Effector memory CD8-positive, alpha-beta T cell (primary cell): Measurements from ENCODE around the gene OR5B2.
"Not testable (repeated sequence)": the region's sequence is repeated elsewhere in the genome, so short reads cannot be mapped to it uniquely, and the experiment has no call there.

ENCODE experiments used
- ATAC-seq: fragments of 150-1000 bp; cut with Tn5 transposase; replicated peaks from 2 replicates; pipeline ENCODE4 v1.10.0; 2021; ENCODE audit warnings: mild to moderate bottlenecking, moderate library complexity
- DNase-seq, 3 experiments: peaks; one replicate each; pipeline ENCODE4 v3.0.0; 2021
- H3K27ac Mint-ChIP-seq, 2 donors: one replicate each; pipeline ENCODE4 v1.8.0; 2022; ENCODE audit warnings: mild to moderate bottlenecking in 2 of 2, mixed read lengths in 2 of 2, moderate library complexity in 2 of 2
- H3K27me3 Mint-ChIP-seq, 2 donors: one replicate each; pipeline ENCODE4 v1.8.0; 2022; ENCODE audit warnings: mixed read lengths in 2 of 2
- H3K36me3 Mint-ChIP-seq: one replicate; pipeline ENCODE4 v1.8.0; 2022; ENCODE audit warnings: mild to moderate bottlenecking, moderate library complexity, mixed read lengths; ENCODE audit not compliant: insufficient read depth
- H3K4me1 Mint-ChIP-seq, 2 donors: one replicate each; pipeline ENCODE4 v1.8.0; 2022; ENCODE audit warnings: low read depth in 2 of 2, mixed read lengths in 2 of 2
- H3K4me3 Mint-ChIP-seq, 2 donors: one replicate each; pipeline ENCODE4 v1.8.0; 2022; ENCODE audit warnings: mild to moderate bottlenecking in 2 of 2, mixed read lengths in 2 of 2, moderate library complexity in 2 of 2
- H3K9me3 Mint-ChIP-seq, 2 donors: one replicate each; pipeline ENCODE4 v1.8.0; 2022; ENCODE audit warnings: mixed read lengths in 2 of 2
- total RNA-seq, 9 experiments: gene quantifications; one replicate each; lab custom pipeline; 2026; lab: John Stamatoyannopoulos, UW

Gene OR5B2
- 0 to 0.39 (median 0) reads per million in 9 experiments for total RNA-seq

- Mint-ChIP-seq H3K4me3 (no peak within 1 kb of the TSS), H3K36me3 (no peaks in the 10 kb centered on the region)
Observed at GRCh38 chr11:58428021-58428420, at the start of gene OR5B2. OR5B2 (minus strand) TSS chr11:58428121; CDS start chr11:58423261, 4,860 bp downstream.

GRCh38 chr11:58471892-58472291 is 44.0 kb upstream of the OR5B2 start:
- no peaks in the 10 kb centered on the region for H3K4me1 Mint-ChIP-seq
- ATAC-seq (no peak), DNase-seq (no peak)
- H3K4me3 Mint-ChIP-seq = no peak overlapping the region
- H3K9me3 Mint-ChIP-seq = peaks cover 10 to 24% of the 10 kb centered on the region in 2 donors
- H3K36me3 Mint-ChIP-seq = no peaks in the 10 kb centered on the region
- H3K27me3 Mint-ChIP-seq = peaks cover 28 to 31% of the 10 kb centered on the region in 2 donors
- H3K27ac Mint-ChIP-seq = no peak overlapping the region

More at GRCh38 chr11:58428021-58428420, at the start of gene OR5B2:
- ATAC-seq = no peak
- Mint-ChIP-seq H3K9me3 (peaks cover 0 to 2% of the 10 kb centered on the region in 2 donors), H3K4me1 (no peaks in the 10 kb centered on the region), H3K27me3 (peaks cover 34 to 44% of the 10 kb centered on the region in 2 donors), H3K27ac (no peak within 1 kb of the TSS)
- no peak for DNase-seq

- H3K9me3 Mint-ChIP-seq = peaks cover 3 to 13% of the 10 kb centered on the region in 2 donors
- DNase-seq (no peak), ATAC-seq (no peak)
- H3K4me1 Mint-ChIP-seq = no peaks in the 10 kb centered on the region
- H3K4me3 Mint-ChIP-seq = no peak overlapping the region
- no peaks in the 10 kb centered on the region for H3K27me3 Mint-ChIP-seq
- H3K36me3 Mint-ChIP-seq = no peaks in the 10 kb centered on the region
- no peak overlapping the region for H3K27ac Mint-ChIP-seq
Observed at GRCh38 chr11:58466293-58466692, 38.4 kb upstream of the OR5B2 start.

GRCh38 chr11:58465690-58466089 is 37.8 kb upstream of the OR5B2 start:
- no peak for DNase-seq
- no peak for ATAC-seq
- no peaks in the 10 kb centered on the region for H3K36me3 Mint-ChIP-seq
- no peak overlapping the region for H3K27ac Mint-ChIP-seq
- no peaks in the 10 kb centered on the region for H3K4me1 Mint-ChIP-seq
- H3K4me3 Mint-ChIP-seq = no peak overlapping the region
- H3K9me3 Mint-ChIP-seq = peaks cover 3 to 12% of the 10 kb centered on the region in 2 donors
- H3K27me3 Mint-ChIP-seq = no peaks in the 10 kb centered on the region

GRCh38 chr11:58451585-58451984 is 23.7 kb upstream of the OR5B2 start:
- Mint-ChIP-seq H3K4me1 (no peaks in the 10 kb centered on the region), H3K27ac (no peak overlapping the region), H3K4me3 (no peak overlapping the region), H3K27me3 (peaks cover 38 to 42% of the 10 kb centered on the region in 2 donors), H3K36me3 (no peaks in the 10 kb centered on the region), H3K9me3 (no peaks in the 10 kb centered on the region)
- no peak for ATAC-seq
- DNase-seq = no peak

GRCh38 chr11:58446294-58446693 is 18.4 kb upstream of the OR5B2 start:
- Mint-ChIP-seq H3K27me3 (peaks cover 46 to 66% of the 10 kb centered on the region in 2 donors), H3K4me3 (no peak overlapping the region), H3K27ac (no peak overlapping the region), H3K9me3 (no peaks in the 10 kb centered on the region), H3K36me3 (no peaks in the 10 kb centered on the region), H3K4me1 (no peaks in the 10 kb centered on the region)
- ATAC-seq (no peak), DNase-seq (no peak)

- no peak for ATAC-seq
- no peaks in the 10 kb centered on the region for H3K36me3 Mint-ChIP-seq
- H3K4me3 Mint-ChIP-seq = no peak overlapping the region
- DNase-seq = no peak
- H3K9me3 Mint-ChIP-seq = peaks cover 0 to 3% of the 10 kb centered on the region in 2 donors
- peaks cover 48 to 68% of the 10 kb centered on the region in 2 donors for H3K27me3 Mint-ChIP-seq
- H3K27ac Mint-ChIP-seq = no peak overlapping the region
- no peaks in the 10 kb centered on the region for H3K4me1 Mint-ChIP-seq
Observed at GRCh38 chr11:58444300-58444699, 16.4 kb upstream of the OR5B2 start.

GRCh38 chr11:58442136-58442535 is 14.2 kb upstream of the OR5B2 start, which contains the start of gene OR5B12:
OR5B12 (minus strand) TSS chr11:58442236; CDS start chr11:58440151, 2,085 bp downstream.
- H3K4me3 Mint-ChIP-seq = no peak within 1 kb of the TSS
- no peak for DNase-seq
- peaks cover 34 to 57% of the 10 kb centered on the region in 2 donors for H3K27me3 Mint-ChIP-seq
- no peak within 1 kb of the TSS for H3K27ac Mint-ChIP-seq
- H3K36me3 Mint-ChIP-seq = no peaks in the 10 kb centered on the region
- H3K4me1 Mint-ChIP-seq = no peaks in the 10 kb centered on the region
- no peak for ATAC-seq
- H3K9me3 Mint-ChIP-seq = peaks cover 0 to 6% of the 10 kb centered on the region in 2 donors

- no peak overlapping the region for H3K27ac Mint-ChIP-seq
- ATAC-seq (no peak), DNase-seq (no peak)
- no peaks in the 10 kb centered on the region for H3K36me3 Mint-ChIP-seq
- H3K4me1 Mint-ChIP-seq = no peaks in the 10 kb centered on the region
- peaks cover 10 to 26% of the 10 kb centered on the region in 2 donors for H3K27me3 Mint-ChIP-seq
- peaks cover 0 to 6% of the 10 kb centered on the region in 2 donors for H3K9me3 Mint-ChIP-seq
- no peak overlapping the region for H3K4me3 Mint-ChIP-seq
Observed at GRCh38 chr11:58438486-58438885, 10.6 kb upstream of the OR5B2 start.

GRCh38 chr11:58434217-58434616 is 6.3 kb upstream of the OR5B2 start:
- Mint-ChIP-seq H3K9me3 (peaks cover 0 to 2% of the 10 kb centered on the region in 2 donors), H3K36me3 (no peaks in the 10 kb centered on the region), H3K4me1 (no peaks in the 10 kb centered on the region), H3K4me3 (no peak overlapping the region), H3K27me3 (peaks cover 11 to 17% of the 10 kb centered on the region in 2 donors), H3K27ac (no peak overlapping the region)
- ATAC-seq (no peak), DNase-seq (no peak)

GRCh38 chr11:58433638-58434203 is 5.8 kb upstream of the OR5B2 start:
- Mint-ChIP-seq H3K27me3 (peaks cover 11 to 20% of the 10 kb centered on the region in 2 donors), H3K27ac (no peak overlapping the region), H3K4me1 (no peaks in the 10 kb centered on the region), H3K4me3 (no peak overlapping the region), H3K36me3 (no peaks in the 10 kb centered on the region), H3K9me3 (peaks cover 0 to 2% of the 10 kb centered on the region in 2 donors)
- DNase-seq (no peak), ATAC-seq (no peak)

GRCh38 chr11:58429273-58429672 is 1.4 kb upstream of the OR5B2 start:
- Mint-ChIP-seq H3K36me3 (no peaks in the 10 kb centered on the region), H3K4me3 (no peak overlapping the region), H3K9me3 (peaks cover 0 to 2% of the 10 kb centered on the region in 2 donors), H3K27ac (no peak overlapping the region), H3K4me1 (no peaks in the 10 kb centered on the region), H3K27me3 (peaks cover 34 to 44% of the 10 kb centered on the region in 2 donors)
- DNase-seq (no peak), ATAC-seq (no peak)

GRCh38 chr11:58406774-58407173 is 21.1 kb downstream of the OR5B2 start, which contains the start of gene OR5B3:
OR5B3 (minus strand) TSS chr11:58406874; CDS start chr11:58403409, 3,465 bp downstream.
- Mint-ChIP-seq H3K4me3 (no peak within 1 kb of the TSS), H3K9me3 (peaks cover 7% of the 10 kb centered on the region in 2 donors), H3K36me3 (peaks cover 3% of the 10 kb centered on the region), H3K4me1 (no peaks in the 10 kb centered on the region), H3K27ac (no peak within 1 kb of the TSS), H3K27me3 (peaks cover 17 to 46% of the 10 kb centered on the region in 2 donors)
- ATAC-seq = no peak
- DNase-seq = no peak

- H3K27me3 Mint-ChIP-seq = peaks cover 10 to 23% of the 10 kb centered on the region in 2 donors
- H3K4me1 Mint-ChIP-seq, H3K4me3 Mint-ChIP-seq, ATAC-seq, H3K36me3 Mint-ChIP-seq, DNase-seq, H3K9me3 Mint-ChIP-seq, H3K27ac Mint-ChIP-seq: not testable (repeated sequence)
Observed at GRCh38 chr11:58399622-58400021, 28.3 kb downstream of the OR5B2 start.
